ENCODE measurements around the gene PTPA.
"Not testable (repeated sequence)": the region's sequence is repeated elsewhere in the genome, so short reads cannot be mapped to it uniquely, and the experiment has no call there.

PTPA gene

DNA sequence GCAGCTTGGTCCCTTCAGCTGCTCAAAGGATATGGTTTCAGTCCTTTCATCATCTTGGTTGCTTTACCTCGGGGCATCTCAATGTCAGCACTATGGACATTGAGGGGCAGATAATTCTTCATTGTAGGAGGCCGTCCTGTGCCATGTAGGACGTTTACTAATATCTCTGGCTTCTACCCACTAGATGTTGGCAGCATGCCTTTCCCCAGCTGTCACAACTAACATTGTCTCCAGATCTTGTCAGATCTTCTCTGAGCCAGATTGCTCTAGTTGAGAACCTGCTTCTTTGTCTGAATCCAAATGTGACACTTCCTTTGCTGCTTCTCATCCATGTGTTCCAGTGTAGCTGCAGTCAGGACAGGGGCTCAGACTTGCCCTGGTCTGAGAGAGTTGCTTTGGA is 10.3 kb downstream of the PTPA start:
- peaks cover 10% of the 10 kb centered on the region for H4K20me1 ChIP-seq (ENCODE audit: insufficient read depth, low read length)
- H3K36me3 ChIP-seq (replicated peaks; ENCODE audit: low read depth, low read length) = peaks cover 24% of the 10 kb centered on the region
- H3K27ac ChIP-seq (ENCODE audit: low read length) = no peak overlapping the region
- no peaks in the 10 kb centered on the region for H3K4me1 ChIP-seq (ENCODE audit: low read length)
- H3K9ac ChIP-seq (ENCODE audit: low read length) = no peak overlapping the region
- H3K27me3 ChIP-seq (ENCODE audit: low read depth, low read length) = no peaks in the 10 kb centered on the region
- H3K9me3 ChIP-seq (ENCODE audit: insufficient read depth, low read length) = no peaks in the 10 kb centered on the region
- H3K4me3 ChIP-seq (ENCODE audit: low read length) = no peak overlapping the region
- H2AFZ ChIP-seq (ENCODE audit: low read depth, low read length) = no peak overlapping the region
- H3K79me2 ChIP-seq (ENCODE audit: low read length) = peaks cover 20% of the 10 kb centered on the region
- TF ChIP-seq, protein P1, sequence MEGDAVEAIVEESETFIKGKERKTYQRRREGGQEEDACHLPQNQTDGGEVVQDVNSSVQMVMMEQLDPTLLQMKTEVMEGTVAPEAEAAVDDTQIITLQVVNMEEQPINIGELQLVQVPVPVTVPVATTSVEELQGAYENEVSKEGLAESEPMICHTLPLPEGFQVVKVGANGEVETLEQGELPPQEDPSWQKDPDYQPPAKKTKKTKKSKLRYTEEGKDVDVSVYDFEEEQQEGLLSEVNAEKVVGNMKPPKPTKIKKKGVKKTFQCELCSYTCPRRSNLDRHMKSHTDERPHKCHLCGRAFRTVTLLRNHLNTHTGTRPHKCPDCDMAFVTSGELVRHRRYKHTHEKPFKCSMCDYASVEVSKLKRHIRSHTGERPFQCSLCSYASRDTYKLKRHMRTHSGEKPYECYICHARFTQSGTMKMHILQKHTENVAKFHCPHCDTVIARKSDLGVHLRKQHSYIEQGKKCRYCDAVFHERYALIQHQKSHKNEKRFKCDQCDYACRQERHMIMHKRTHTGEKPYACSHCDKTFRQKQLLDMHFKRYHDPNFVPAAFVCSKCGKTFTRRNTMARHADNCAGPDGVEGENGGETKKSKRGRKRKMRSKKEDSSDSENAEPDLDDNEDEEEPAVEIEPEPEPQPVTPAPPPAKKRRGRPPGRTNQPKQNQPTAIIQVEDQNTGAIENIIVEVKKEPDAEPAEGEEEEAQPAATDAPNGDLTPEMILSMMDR (IDR thresholded peaks at IDR 0.05; ENCODE audit: low read depth, low read length) = no peak
- H3K4me2 ChIP-seq (ENCODE audit: low read length) = no peak overlapping the region

DNA sequence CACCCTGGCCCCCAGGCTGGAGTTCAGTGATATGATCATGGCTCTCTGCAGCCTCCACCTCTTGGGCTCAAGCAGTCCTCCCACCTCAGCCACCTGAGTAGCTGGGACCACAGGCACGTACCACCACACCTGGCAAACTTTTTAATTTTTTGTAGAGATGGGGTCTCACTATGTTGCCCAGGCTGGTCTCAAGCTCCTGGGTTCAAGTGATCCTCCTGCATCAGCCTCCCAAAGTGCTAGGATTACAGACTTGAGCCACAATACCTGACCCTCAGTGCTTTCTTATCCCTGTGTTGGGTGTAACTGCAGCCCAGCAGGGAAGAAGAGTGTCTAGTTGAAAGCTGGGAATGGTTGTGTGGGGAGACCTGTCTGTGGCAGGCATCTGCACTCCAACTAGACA is 10.9 kb downstream of the PTPA start:
- no peak overlapping the region for H3K4me3 ChIP-seq (ENCODE audit: low read length)
- TF ChIP-seq, protein P1 (IDR thresholded peaks at IDR 0.05; ENCODE audit: low read depth, low read length) = no peak
- TF ChIP-seq EZH2phosphoT487 (IDR thresholded peaks at IDR 0.05; ENCODE audit: low read depth) = no peak
- no peak overlapping the region for H3K27ac ChIP-seq (ENCODE audit: low read length)
- H3K79me2 ChIP-seq (ENCODE audit: low read length) = peaks cover 14% of the 10 kb centered on the region
- H4K20me1 ChIP-seq (ENCODE audit: insufficient read depth, low read length) = peaks cover 10% of the 10 kb centered on the region
- H2AFZ ChIP-seq (ENCODE audit: low read depth, low read length) = no peak overlapping the region
- H3K36me3 ChIP-seq (replicated peaks; ENCODE audit: low read depth, low read length) = peaks cover 24% of the 10 kb centered on the region
- no peak overlapping the region for H3K4me2 ChIP-seq (ENCODE audit: low read length)
- no peaks in the 10 kb centered on the region for H3K27me3 ChIP-seq (ENCODE audit: low read depth, low read length)
- H3K4me1 ChIP-seq (ENCODE audit: low read length) = no peaks in the 10 kb centered on the region
- H3K9ac ChIP-seq (ENCODE audit: low read length) = no peak overlapping the region
- no peaks in the 10 kb centered on the region for H3K9me3 ChIP-seq (ENCODE audit: insufficient read depth, low read length)

DNA sequence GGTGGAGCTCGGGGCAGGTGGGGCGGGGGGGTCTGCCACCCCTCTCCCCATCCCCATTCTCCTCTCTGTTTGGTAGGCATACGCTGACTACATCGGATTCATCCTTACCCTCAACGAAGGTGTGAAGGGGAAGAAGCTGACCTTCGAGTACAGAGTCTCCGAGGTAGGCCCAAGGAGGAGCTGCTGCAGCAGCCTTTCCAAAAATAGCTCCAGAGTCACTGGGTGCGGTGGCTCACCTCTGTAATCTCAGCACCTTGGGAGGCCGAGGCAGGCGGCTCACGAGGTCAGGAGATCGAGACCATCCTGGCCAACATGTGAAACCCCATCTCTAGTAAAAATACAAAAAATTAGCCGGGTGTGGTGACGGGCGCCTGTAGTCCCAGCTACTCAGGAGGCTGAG is 11.8 kb downstream of the PTPA start:
- H3K27me3 ChIP-seq (ENCODE audit: low read depth, low read length); H3K9me3 ChIP-seq (ENCODE audit: insufficient read depth, low read length); H3K4me3 ChIP-seq (ENCODE audit: low read length); H3K4me2 ChIP-seq (ENCODE audit: low read length); H2AFZ ChIP-seq (ENCODE audit: low read depth, low read length); H4K20me1 ChIP-seq (ENCODE audit: insufficient read depth, low read length); H3K9ac ChIP-seq (ENCODE audit: low read length); H3K27ac ChIP-seq (ENCODE audit: low read length); H3K79me2 ChIP-seq (ENCODE audit: low read length); H3K4me1 ChIP-seq (ENCODE audit: low read length): not testable (repeated sequence)
- peaks cover 26% of the 10 kb centered on the region for H3K36me3 ChIP-seq (replicated peaks; ENCODE audit: low read depth, low read length)

DNA sequence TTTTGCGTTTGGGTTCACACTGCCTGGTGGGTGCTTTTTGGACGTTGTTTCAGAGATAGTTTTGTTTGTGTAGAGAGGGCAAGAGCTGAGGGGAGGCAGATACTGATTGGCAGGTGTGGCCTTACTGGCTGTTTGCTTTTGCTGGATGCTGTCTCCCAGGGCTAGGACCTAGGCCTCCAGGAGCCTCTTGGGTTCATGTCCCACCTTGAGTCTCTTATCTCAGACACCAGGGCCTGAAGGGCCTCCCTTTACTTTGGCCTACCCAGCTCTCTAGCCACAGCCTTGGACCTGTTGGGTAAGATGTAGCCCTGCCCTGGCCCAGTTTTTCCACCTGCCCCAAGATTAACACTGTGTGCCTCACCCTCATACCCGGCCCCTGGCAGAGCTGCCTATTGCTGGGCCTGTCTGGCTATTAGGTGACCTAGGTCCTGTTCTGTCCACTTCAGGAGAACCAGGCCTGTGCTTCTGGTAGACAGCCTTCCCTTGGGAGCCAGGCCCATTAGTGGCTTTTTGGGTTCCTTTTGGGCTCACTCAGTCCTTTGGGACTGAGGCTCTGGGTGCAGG is 13.4 kb downstream of the PTPA start:
- Histone ChIP-seq H4K20me1 (ENCODE audit: insufficient read depth, low read length) (peaks cover 10% of the 10 kb centered on the region), H3K4me3 (ENCODE audit: low read length) (no peak overlapping the region), H3K9me3 (ENCODE audit: insufficient read depth, low read length) (no peaks in the 10 kb centered on the region), H3K27ac (ENCODE audit: low read length) (no peak overlapping the region), H2AFZ (ENCODE audit: low read depth, low read length) (no peak overlapping the region), H3K9ac (ENCODE audit: low read length) (no peak overlapping the region), H3K4me2 (ENCODE audit: low read length) (no peak overlapping the region), H3K4me1 (ENCODE audit: low read length) (no peaks in the 10 kb centered on the region), H3K27me3 (ENCODE audit: low read depth, low read length) (no peaks in the 10 kb centered on the region), H3K79me2 (ENCODE audit: low read length) (no peaks in the 10 kb centered on the region), H3K36me3 (replicated peaks; ENCODE audit: low read depth, low read length) (peaks cover 26% of the 10 kb centered on the region)
- no peak for TF ChIP-seq EZH2phosphoT487 (IDR thresholded peaks at IDR 0.05; ENCODE audit: low read depth)
- TF ChIP-seq, protein P1 (IDR thresholded peaks at IDR 0.05; ENCODE audit: low read depth, low read length) = no peak

DNA sequence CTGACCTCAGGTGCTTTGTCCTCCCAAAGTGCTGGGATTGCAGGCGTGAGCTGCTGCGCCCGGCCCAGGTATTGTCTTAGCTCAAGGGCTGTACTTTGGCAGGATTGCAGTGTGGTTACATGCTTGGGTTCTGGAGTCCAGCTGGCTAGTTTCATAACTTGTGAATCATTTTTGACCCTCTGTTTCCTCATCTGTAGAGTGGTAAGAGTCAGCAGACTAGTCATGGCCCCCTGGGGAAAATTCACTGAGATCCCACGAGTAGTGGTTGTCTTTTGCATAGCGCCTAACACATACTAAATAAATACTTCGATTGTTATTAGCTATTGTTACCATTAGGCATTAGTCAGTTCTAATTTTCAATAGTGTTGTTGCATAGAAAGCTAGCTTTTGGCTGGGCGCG is 14.3 kb downstream of the PTPA start:
- Histone ChIP-seq H3K36me3 (replicated peaks; ENCODE audit: low read depth, low read length) (peaks cover 29% of the 10 kb centered on the region), H3K4me2 (ENCODE audit: low read length) (no peak overlapping the region), H3K27me3 (ENCODE audit: low read depth, low read length) (no peaks in the 10 kb centered on the region), H4K20me1 (ENCODE audit: insufficient read depth, low read length) (peaks cover 10% of the 10 kb centered on the region), H3K9me3 (ENCODE audit: insufficient read depth, low read length) (no peaks in the 10 kb centered on the region), H3K4me1 (ENCODE audit: low read length) (no peaks in the 10 kb centered on the region), H3K9ac (ENCODE audit: low read length) (no peak overlapping the region), H3K79me2 (ENCODE audit: low read length) (no peaks in the 10 kb centered on the region), H3K27ac (ENCODE audit: low read length) (no peak overlapping the region), H3K4me3 (ENCODE audit: low read length) (no peak overlapping the region), H2AFZ (ENCODE audit: low read depth, low read length) (no peak overlapping the region)
- TF ChIP-seq EZH2phosphoT487 (IDR thresholded peaks at IDR 0.05; ENCODE audit: low read depth) = no peak
